Measurements from ENCODE around the gene ADD1. TPM values are rescaled to one million over a fixed set of nuclear protein-coding genes. Genes with fewer than 3 reads are reported as not detected.

The ADD1 gene
- total and polyA plus RNA-seq, 2 donors (not counting 1 experiment from before 2014, with no cell fraction given) = 302 to 383 TPM

DNA sequence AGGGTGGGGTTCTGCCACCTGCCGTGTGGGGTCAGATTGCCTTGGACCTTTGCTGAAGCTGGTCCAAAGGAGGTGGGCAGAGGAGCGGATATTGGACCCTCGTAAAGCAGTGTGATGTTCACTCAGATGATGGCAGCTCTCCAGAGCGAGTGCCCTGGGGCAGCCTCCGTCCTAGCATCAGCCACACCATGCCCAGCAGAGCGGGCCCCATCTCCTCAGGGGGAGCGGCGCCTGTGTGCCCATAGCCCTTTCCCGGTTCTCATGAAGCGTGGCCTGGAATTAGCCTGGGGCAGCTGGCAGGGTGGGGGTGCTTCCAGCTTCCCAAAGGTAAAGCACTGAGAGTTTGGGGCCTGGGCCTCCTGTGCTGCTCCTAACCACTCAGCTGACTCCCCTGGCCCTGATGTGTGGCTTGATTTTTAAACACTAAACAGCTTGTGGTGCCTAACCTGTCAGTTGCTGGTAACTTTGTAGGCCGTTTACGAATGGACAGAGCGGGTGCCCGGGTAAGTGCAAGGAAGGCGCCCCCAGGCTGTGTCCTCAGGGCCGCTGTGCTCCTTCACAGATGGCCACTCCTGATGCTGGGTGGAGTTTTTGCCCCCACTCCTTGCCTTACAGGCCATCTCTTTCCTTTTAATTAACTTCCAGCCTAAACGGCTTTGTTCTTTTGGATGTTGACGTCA, 83.5 kb downstream of the ADD1 start:
- intact Hi-C loops (cut with micrococcal nuclease) = no loop called here
- H3K4me1 ChIP-seq (ENCODE audit: control insufficient read depth in 2 of 2, insufficient read depth in 2 of 2, low read length in 2 of 2) = peaks cover 21 to 37% of the 10 kb centered on the region in 2 donors
- WGBS (ENCODE audit: insufficient coverage) = 96% methylated on average over 18 of the region's 18 CpGs
- no peak overlapping the region for H3K9ac ChIP-seq (ENCODE audit: low read length)
- peaks cover 45% of the 10 kb centered on the region for H3K79me2 ChIP-seq (ENCODE audit: control insufficient read depth, insufficient read depth, low read length)
- ChIA-PET CTCF (no interaction called here), POLR2A (no interaction called here)
- H3K4me3 ChIP-seq (ENCODE audit: control extremely low read depth in 1 of 5, extremely low read depth in 1 of 5, insufficient read depth in 1 of 5, low read depth in 2 of 5, low read length in 4 of 5) = no peak overlapping the region
- Mint-ChIP-seq H3K4me3 (no peak overlapping the region), H3K9me3 (ENCODE audit: insufficient read depth) (no peaks in the 10 kb centered on the region), H3K27ac (no peak overlapping the region), H3K4me1 (peaks cover 33% of the 10 kb centered on the region), H3K27me3 (no peaks in the 10 kb centered on the region)
- no peaks in the 10 kb centered on the region for H3K9me3 ChIP-seq (ENCODE audit: control extremely low read depth in 1 of 3, control insufficient read depth in 2 of 3, insufficient read depth in 1 of 3, low read length in 2 of 3)
- no peak overlapping the region for H3K4me2 ChIP-seq (replicated peaks; ENCODE audit: low read depth, low read length, poor library complexity, severe bottlenecking)
- no peak overlapping the region for H2AFZ ChIP-seq (ENCODE audit: insufficient read depth, low read depth, low read length, poor library complexity, severe bottlenecking)
- H3K36me3 ChIP-seq (replicated peaks in 1 of 2; ENCODE audit: control extremely low read depth in 1 of 2, control insufficient read depth in 1 of 2, extremely low read depth in 1 of 2, insufficient read depth in 2 of 2, low read length in 1 of 2) = peaks cover 0 to 85% of the 10 kb centered on the region in 2 experiments
- no peak overlapping the region for H3K27ac ChIP-seq (ENCODE audit: low read length in 2 of 2)
- peaks cover 94% of the 10 kb centered on the region for H4K20me1 ChIP-seq (ENCODE audit: control insufficient read depth, insufficient read depth, low read length, poor library complexity, severe bottlenecking)
- DNase-seq = no peak
- no peak for TF ChIP-seq EZH2 (IDR thresholded peaks at IDR 0.05; ENCODE audit: borderline replicate concordance, insufficient read depth, low read depth, low read length, poor library complexity, severe bottlenecking)
- TF ChIP-seq, protein P1, sequence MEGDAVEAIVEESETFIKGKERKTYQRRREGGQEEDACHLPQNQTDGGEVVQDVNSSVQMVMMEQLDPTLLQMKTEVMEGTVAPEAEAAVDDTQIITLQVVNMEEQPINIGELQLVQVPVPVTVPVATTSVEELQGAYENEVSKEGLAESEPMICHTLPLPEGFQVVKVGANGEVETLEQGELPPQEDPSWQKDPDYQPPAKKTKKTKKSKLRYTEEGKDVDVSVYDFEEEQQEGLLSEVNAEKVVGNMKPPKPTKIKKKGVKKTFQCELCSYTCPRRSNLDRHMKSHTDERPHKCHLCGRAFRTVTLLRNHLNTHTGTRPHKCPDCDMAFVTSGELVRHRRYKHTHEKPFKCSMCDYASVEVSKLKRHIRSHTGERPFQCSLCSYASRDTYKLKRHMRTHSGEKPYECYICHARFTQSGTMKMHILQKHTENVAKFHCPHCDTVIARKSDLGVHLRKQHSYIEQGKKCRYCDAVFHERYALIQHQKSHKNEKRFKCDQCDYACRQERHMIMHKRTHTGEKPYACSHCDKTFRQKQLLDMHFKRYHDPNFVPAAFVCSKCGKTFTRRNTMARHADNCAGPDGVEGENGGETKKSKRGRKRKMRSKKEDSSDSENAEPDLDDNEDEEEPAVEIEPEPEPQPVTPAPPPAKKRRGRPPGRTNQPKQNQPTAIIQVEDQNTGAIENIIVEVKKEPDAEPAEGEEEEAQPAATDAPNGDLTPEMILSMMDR (IDR thresholded peaks at IDR 0.05) = no peak
- no peak for ATAC-seq (ENCODE audit: low read depth)
- H3K27me3 ChIP-seq (replicated peaks in 1 of 4; ENCODE audit: control extremely low read depth in 1 of 4, control insufficient read depth in 3 of 4, insufficient read depth in 4 of 4, low read length in 3 of 4) = no peaks in the 10 kb centered on the region

DNA sequence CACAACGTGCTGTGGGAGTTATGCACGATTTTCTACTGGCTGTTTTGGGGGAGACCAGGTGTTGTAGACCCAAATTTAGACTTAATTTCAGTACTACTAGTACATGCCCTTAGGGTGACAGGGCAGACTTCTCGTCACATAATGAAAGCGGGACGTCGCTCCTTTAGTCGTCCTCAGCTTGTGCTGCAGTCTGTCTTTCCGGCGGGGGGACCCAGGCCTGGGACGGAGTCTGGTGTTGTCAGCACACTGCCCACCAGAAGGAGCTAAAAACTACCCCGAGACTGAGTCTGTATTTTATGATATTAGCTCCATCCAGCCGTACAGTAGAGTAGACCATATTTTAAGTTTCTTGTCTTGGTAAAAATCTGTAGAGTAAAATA, 84.0 kb downstream of the ADD1 start:
- Mint-ChIP-seq H3K9me3 (ENCODE audit: insufficient read depth) (no peaks in the 10 kb centered on the region), H3K27ac (no peak overlapping the region), H3K27me3 (no peaks in the 10 kb centered on the region), H3K4me1 (peaks cover 33% of the 10 kb centered on the region), H3K4me3 (no peak overlapping the region)
- ATAC-seq (ENCODE audit: low read depth) (no peak), DNase-seq (no peak)
- Histone ChIP-seq H4K20me1 (ENCODE audit: control insufficient read depth, insufficient read depth, low read length, poor library complexity, severe bottlenecking) (peaks cover 94% of the 10 kb centered on the region), H3K4me1 (ENCODE audit: control insufficient read depth in 2 of 2, insufficient read depth in 2 of 2, low read length in 2 of 2) (peaks cover 24 to 37% of the 10 kb centered on the region in 2 donors), H3K27ac (ENCODE audit: low read length in 2 of 2) (no peak overlapping the region), H2AFZ (ENCODE audit: insufficient read depth, low read depth, low read length, poor library complexity, severe bottlenecking) (no peak overlapping the region), H3K9me3 (ENCODE audit: control extremely low read depth in 1 of 3, control insufficient read depth in 2 of 3, insufficient read depth in 1 of 3, low read length in 2 of 3) (no peaks in the 10 kb centered on the region), H3K4me3 (ENCODE audit: control extremely low read depth in 1 of 5, extremely low read depth in 1 of 5, insufficient read depth in 1 of 5, low read depth in 2 of 5, low read length in 4 of 5) (no peak overlapping the region), H3K9ac (ENCODE audit: low read length) (no peak overlapping the region), H3K27me3 (replicated peaks in 1 of 4; ENCODE audit: control extremely low read depth in 1 of 4, control insufficient read depth in 3 of 4, insufficient read depth in 4 of 4, low read length in 3 of 4) (no peaks in the 10 kb centered on the region), H3K79me2 (ENCODE audit: control insufficient read depth, insufficient read depth, low read length) (peaks cover 41% of the 10 kb centered on the region), H3K4me2 (replicated peaks; ENCODE audit: low read depth, low read length, poor library complexity, severe bottlenecking) (no peak overlapping the region), H3K36me3 (replicated peaks in 1 of 2; ENCODE audit: control extremely low read depth in 1 of 2, control insufficient read depth in 1 of 2, extremely low read depth in 1 of 2, insufficient read depth in 2 of 2, low read length in 1 of 2) (peaks cover 0 to 84% of the 10 kb centered on the region in 2 experiments)
- TF ChIP-seq EZH2 (IDR thresholded peaks at IDR 0.05; ENCODE audit: borderline replicate concordance, insufficient read depth, low read depth, low read length, poor library complexity, severe bottlenecking) = no peak
- TF ChIP-seq, protein P1 (IDR thresholded peaks at IDR 0.05) = no peak
- intact Hi-C loops (cut with micrococcal nuclease) = no loop called here
- ChIA-PET POLR2A (no interaction called here), CTCF (no interaction called here)
- WGBS (ENCODE audit: insufficient coverage) = 95% methylated on average over 10 of the region's 12 CpGs
